GM21825 (cell line): ENCODE measurements around the gene UBR4.

Experiments
- ATAC-seq: cut with Tn5 transposase; IDR thresholded peaks from one replicate; pipeline ENCODE4 v1.9.1; 2021; ENCODE audit warnings: mild to moderate bottlenecking, moderate library complexity; ENCODE audit not compliant: unreplicated experiment

The UBR4 gene

DNA sequence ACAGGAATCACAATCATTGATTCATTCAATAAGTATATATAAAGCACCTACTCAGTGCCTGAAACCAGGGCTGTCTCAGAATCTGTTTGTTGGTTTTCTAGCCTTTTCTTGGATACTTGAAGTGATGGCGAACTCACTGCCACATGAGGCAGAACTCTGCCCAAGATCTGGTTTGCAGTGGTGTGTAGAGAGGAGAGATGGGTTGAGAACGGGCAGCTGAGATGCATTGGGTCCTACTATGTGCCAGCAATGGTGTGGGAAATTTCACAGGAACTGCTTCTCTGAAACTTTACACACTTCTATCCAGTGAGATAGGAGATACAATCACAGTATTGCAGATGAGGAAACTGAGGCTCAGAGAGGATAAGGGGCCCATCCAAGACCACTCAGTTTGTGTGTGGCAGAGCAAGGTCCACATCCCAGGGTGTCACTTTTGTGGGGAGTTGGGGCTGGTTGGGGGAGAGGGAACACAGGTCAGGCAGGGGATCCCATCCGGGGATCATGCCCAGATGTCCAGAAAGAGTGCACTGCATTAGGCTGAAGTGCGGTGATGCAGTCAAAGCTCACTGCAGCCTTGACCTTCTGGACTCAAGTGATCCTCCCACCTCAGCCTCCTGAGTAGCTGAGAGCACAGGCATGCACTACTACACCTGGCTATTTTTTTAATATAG lies 169.9 kb downstream of the UBR4 start:
- no peak for ATAC-seq

DNA sequence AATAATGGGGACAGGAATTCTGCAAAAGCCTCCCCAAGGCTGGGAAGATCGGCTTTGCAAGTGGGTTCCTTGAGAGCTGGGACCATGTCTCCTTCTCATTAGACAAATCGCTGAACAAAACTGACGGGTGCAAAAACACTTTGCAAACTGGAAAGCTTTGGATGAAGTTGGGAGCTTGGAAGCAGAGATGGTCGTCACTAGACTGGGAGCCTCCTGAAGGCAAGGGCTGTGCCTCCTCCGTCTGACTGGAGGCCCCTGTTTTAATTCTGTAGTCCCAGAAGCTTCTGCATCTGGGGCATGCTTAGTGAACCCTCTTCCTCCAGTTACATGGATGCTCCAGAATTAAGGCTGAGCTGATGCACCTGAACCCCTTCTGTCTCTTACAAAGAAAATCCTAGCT lies 171.3 kb downstream of the UBR4 start:
- ATAC-seq: no peak

GRCh38 chr1:19038096-19038495 lies 172.0 kb downstream of the UBR4 start:
- ATAC-seq: no peak

DNA sequence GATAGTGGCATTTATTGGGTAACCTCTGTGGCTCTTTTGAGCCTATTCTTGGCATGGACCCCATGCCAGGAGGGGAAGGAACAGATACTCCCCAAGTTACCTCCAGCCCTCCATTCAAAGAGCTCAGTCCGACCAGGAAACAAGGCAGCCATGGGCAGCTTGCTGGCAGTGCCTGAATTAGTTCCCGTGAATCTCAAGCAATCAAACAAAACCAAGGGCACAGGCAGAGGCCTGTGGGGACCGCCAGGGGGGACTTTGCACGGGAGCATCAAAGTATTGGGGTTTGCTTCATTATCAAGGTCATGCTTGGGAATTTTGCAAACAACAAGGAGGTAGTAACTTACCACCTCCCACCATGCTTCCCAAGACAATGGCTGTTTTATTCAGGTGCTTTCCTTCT lies 172.4 kb downstream of the UBR4 start:
- ATAC-seq: no peak

DNA sequence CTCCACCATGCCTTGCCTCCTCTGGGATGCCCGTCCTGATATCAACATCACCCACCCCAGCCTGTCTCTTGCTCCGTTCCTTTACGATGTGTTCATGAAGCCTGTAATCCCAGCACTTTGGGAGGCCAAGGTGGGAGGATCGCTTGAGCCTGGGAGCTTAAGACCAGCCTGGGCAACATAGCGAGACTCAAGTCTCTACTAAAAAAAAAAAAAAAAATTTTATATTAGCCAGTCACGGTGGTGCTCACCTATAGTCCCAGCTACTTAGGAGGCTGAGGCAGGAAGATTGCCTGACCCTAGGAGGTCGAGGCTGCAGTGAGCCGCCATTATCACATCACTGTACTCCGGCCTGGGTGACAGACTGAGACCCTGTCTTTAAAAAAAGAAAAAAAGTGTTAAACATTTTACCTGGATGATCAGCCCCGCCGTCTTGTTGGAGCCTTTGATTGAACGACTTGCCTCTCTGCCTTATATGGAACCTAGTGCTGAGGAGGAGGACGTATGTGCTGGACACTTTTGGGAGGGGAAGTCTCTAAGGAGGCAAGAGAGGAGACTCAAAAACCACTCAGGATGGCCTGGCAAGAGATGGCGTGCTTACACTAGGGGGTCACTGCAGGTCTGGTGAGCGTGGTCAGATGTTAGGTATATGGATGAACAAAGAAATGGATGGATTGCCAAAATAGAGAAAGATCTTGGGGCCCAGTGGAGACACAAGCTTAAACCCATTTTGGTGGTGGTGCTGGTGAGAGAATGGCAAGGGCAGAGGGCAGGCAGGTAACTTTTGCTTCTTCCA lies 173.1 kb downstream of the UBR4 start:
- no peak for ATAC-seq

GRCh38 chr1:19036041-19036812 lies 173.8 kb downstream of the UBR4 start:
- no peak for ATAC-seq

DNA sequence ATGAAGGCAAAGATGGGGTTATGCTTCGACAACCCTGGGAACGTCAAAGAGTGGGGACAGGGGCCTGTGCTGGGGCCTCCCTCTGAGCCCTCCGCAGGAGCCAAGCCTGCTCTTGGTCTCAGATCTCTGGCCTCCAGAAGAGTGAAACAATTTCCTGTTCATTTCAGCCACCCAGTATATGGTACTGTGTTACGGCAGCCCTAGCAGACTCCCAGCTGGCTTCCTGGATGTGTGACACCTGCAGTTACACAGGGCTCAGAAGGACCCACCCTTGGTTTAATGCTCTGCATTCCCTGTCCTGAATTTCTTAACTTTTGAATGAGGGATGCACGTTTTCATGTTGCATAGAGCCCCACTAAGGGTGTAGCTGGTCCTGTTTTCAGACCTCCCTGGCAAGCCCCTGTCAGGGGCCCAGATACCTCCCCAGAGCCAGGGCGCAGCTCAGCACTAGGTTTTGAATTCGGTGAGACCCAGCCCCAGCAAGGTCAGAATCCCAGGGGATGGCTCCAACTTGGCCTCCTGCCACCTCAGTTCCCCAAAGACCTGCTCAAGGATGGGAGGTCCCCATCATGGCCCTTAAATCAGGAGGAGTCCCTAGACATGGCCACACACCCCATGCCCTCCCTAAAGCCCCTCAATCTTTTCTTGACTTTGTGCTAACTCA lies 174.6 kb downstream of the UBR4 start:
- no peak for ATAC-seq

DNA sequence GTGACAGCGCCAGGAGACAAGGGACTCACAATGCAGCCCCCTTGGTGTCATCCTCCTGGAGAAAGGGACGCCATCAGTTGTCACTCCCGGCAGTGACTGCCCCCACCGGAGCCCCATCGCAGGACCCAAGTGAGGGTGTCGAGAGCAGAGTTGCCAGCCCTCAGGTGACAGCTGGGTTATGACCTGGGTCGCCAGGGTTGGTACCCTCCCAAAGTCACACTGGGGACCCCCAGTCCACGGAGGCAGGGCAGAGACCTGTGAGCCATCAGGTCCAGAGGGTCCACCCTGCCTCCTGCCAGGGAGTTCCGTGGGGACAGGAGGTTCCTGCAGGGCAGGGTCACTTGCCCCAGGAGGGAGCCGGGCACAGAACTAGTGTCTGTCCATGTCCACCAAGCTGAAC lies 175.3 kb downstream of the UBR4 start:
- ATAC-seq: no peak

- no peak for ATAC-seq
Measured at GRCh38 chr1:19033926-19034680, 176.0 kb downstream of the UBR4 start.

GRCh38 chr1:19033515-19033839 lies 176.6 kb downstream of the UBR4 start:
- no peak for ATAC-seq

DNA sequence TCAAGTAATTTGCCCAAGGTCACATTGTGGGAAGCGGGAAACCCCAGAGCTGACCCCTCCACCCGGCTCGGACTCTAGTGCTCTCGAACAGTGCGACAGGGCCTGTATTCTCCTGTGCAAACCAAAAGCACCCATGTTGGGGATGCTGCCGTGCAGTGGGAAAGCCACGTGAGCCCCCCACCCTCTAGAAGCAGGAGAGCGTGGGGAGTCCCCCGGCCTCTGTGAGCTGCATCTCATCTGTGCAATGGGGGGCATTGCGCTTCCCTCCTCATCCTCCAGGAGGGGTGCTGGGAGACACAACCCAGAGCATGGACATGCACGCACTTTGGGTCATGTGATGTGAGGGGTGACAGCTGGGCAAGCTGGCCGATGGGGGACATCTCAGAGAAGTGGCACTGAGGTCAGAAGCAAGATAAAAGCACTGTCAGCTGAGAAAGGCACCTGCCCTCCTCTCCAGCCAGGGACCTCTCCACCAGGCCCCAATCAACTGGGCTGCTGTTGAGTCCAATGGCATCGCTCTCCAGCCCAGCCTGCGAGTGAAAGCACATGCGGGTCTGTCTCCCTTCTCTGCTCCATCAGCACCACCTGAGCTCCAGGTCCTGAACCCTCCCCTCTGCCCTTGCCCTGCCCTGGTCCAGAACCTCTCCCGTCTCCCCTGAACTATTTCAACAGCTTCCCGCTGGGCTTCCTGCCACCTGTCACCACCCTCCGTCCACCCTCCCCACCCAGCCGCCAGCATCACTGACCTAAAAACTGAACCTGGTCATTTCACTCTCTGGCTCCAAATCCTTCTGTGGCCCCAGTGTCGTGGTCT lies 177.2 kb downstream of the UBR4 start:
- no peak for ATAC-seq

GRCh38 chr1:19032413-19032695 lies 177.7 kb downstream of the UBR4 start:
- no peak for ATAC-seq

GRCh38 chr1:19029191-19030085 lies 180.6 kb downstream of the UBR4 start:
- ATAC-seq: no peak

- no peak for ATAC-seq
Measured at GRCh38 chr1:19028546-19029129, 181.4 kb downstream of the UBR4 start.

DNA sequence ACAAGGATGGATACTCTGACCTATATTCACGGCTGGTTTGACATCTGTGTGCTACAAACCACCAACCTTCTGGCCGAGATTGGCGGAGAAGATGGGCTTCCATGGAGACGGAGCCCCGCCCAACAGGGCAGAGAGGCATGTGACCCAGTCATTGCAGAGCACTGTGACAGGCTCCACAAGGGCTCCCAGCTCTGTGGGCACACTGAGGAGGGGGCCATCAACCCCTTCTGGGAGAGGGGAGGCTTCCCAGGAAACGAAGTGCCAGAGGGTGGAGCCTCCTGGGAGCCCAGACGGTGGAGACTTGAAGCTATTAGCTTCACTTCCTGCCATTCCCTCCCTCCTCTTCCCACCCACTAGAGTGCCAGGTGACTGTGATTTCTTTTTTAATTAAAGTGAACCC lies 182.0 kb downstream of the UBR4 start:
- no peak for ATAC-seq
